HCT116 (cell line): ENCODE data around the gene MYO1E. TPM values are rescaled to one million over a fixed set of nuclear protein-coding genes. Genes with fewer than 3 reads are reported as not detected.

Experiments used
- ATAC-seq: fragments of 200-7000 bp; cut with Tn5 transposase; 2 replicates; pipeline ENCODE4 v1.9.1; 2020; ENCODE audit warnings: mild to moderate bottlenecking, moderate library complexity
- BruUV-seq: library from RNA; stranded (reverse); fragments of 400-500 nt; replicated peaks from 2 replicates; lab custom pipeline; 2021; lab: Mats Ljungman, UMichigan
- CTCF ChIA-PET: fragments of 300-600 bp; sonication (Branson Sonifier 250); formaldehyde crosslinking; loops from one replicate; lab custom pipeline; 2021; ENCODE audit warnings: antibody characterized with exemption; lab: Charles Lee
- POLR2A ChIA-PET: fragments of 300-600, 350-600 bp; sonication (Branson Sonifier 250); formaldehyde crosslinking; loops from one replicate; lab custom pipeline; 2021; ENCODE audit warnings: antibody characterized with exemption; lab: Charles Lee
- RAD21 ChIA-PET, 2 experiments: fragments of 300-600 bp; sonication (Branson Sonifier 250); formaldehyde crosslinking; loops; one replicate each; lab custom pipeline; 2023; ENCODE audit warnings: low total read pairs in 2 of 2; ENCODE audit not compliant: uncharacterized antibody in 2 of 2, unreplicated experiment in 2 of 2, low non-redundant PET in 1 of 2; lab: Charles Lee
- DNase-seq: peaks from one replicate; pipeline ENCODE4 v3.0.0-alpha.2; 2010; ENCODE audit warnings: low read depth, low spot score
- H2AFZ ChIP-seq: fragments of 200-600 bp; shearing (Covaris generic), sonication (generic); 2 replicates; pipeline ENCODE4 v1.6.1; 2017; ENCODE audit warnings: low read depth, mixed run types, mixed read lengths, antibody characterized with exemption, low read length; ENCODE audit not compliant: poor library complexity, severe bottlenecking
- H3K27ac ChIP-seq: 2 replicates; pipeline ENCODE4 v1.5.1; 2012; ENCODE audit warnings: low read depth, low read length
- H3K27me3 ChIP-seq: fragments of 200-600 bp; sonication (generic); 2 replicates; pipeline ENCODE4 v1.6.1; 2016; ENCODE audit warnings: mixed run types, low read length, mixed read lengths; ENCODE audit not compliant: insufficient read depth
- H3K36me3 ChIP-seq, 2 experiments: fragments of 200-500 bp in 1 of 2; fragments of 200-600 bp in 1 of 2; sonication (Bioruptor generic) in 1 of 2; sonication (generic) in 1 of 2; 2 replicates each; pipeline versions ENCODE4 v1.5.1 to v1.6.1; 2014 to 2016; ENCODE audit warnings: low read length in 2 of 2, inconsistent platforms in 1 of 2, mixed read lengths in 1 of 2, mixed run types in 1 of 2; ENCODE audit not compliant: insufficient read depth in 2 of 2, control insufficient read depth in 1 of 2
- H3K4me1 ChIP-seq, 2 experiments: fragments of 200-600 bp in 1 of 2; sonication (generic) in 1 of 2; 2 replicates each; pipeline versions ENCODE4 v1.5.1 to v1.6.1; 2012 to 2017; ENCODE audit warnings: low read length in 2 of 2, inconsistent platforms in 1 of 2, mild to moderate bottlenecking in 1 of 2, mixed read lengths in 1 of 2, mixed run types in 1 of 2, moderate library complexity in 1 of 2; ENCODE audit not compliant: insufficient read depth in 2 of 2, control insufficient read depth in 1 of 2
- H3K4me2 ChIP-seq: fragments of 200-600 bp; sonication (generic); 2 replicates; pipeline ENCODE4 v1.6.1; 2017; ENCODE audit warnings: mixed run types, low read length, mixed read lengths
- H3K4me3 ChIP-seq, 2 experiments: fragments of 200-600 bp in 1 of 2; sonication (generic) in 1 of 2; replicated peaks in 1 of 2; 2 replicates each; pipeline ENCODE4 v1.5.1; 2011 to 2016; ENCODE audit warnings: low read length in 2 of 2, control low read depth in 1 of 2, low read depth in 1 of 2, mild to moderate bottlenecking in 1 of 2, mixed read lengths in 1 of 2, mixed run types in 1 of 2
- H3K79me2 ChIP-seq: fragments of 200-600 bp; sonication (generic); 2 replicates; pipeline ENCODE4 v1.6.1; 2017; ENCODE audit warnings: mild to moderate bottlenecking, mixed run types, low read length, moderate library complexity, mixed read lengths; ENCODE audit not compliant: insufficient read depth
- H3K9ac ChIP-seq: fragments of 200-600 bp; sonication (generic); 2 replicates; pipeline ENCODE4 v1.6.1; 2016; ENCODE audit warnings: low read length, mixed read lengths
- H3K9me2 ChIP-seq: fragments of 200-600 bp; sonication (generic), shearing (Covaris generic); 2 replicates; pipeline ENCODE4 v1.6.1; 2017; ENCODE audit warnings: mixed run types, mild to moderate bottlenecking, moderate library complexity; ENCODE audit not compliant: insufficient read depth
- H3K9me3 ChIP-seq, 2 experiments: fragments of 200-500 bp in 1 of 2; fragments of 200-600 bp in 1 of 2; sonication (Bioruptor generic) in 1 of 2; sonication (generic) in 1 of 2; 2 replicates each; pipeline ENCODE4 v1.6.1; 2014 to 2017; ENCODE audit warnings: low read length in 2 of 2, mixed read lengths in 2 of 2, inconsistent platforms in 1 of 2, low read depth in 1 of 2, mild to moderate bottlenecking in 1 of 2, mixed run types in 1 of 2, moderate library complexity in 1 of 2; ENCODE audit not compliant: control insufficient read depth in 1 of 2, insufficient read depth in 1 of 2
- H4K20me1 ChIP-seq: fragments of 200-600 bp; sonication (generic), shearing (Covaris generic); 2 replicates; pipeline ENCODE4 v1.6.1; 2017; ENCODE audit warnings: mixed run types, mild to moderate bottlenecking, moderate library complexity; ENCODE audit not compliant: insufficient read depth
- CEBPB ChIP-seq: IDR thresholded peaks from 2 replicates; pipeline ENCODE4 v1.6.1; 2012; ENCODE audit warnings: low read depth
- EGR1 ChIP-seq: IDR thresholded peaks from 2 replicates; pipeline ENCODE4 v1.6.1; 2012; ENCODE audit warnings: low read depth
- RAD21 ChIP-seq: IDR thresholded peaks from 2 replicates; pipeline ENCODE4 v1.6.1; 2012; ENCODE audit warnings: low read depth, mild to moderate bottlenecking
- ZNF274 ChIP-seq: fragments of 200-500 bp; sonication (Bioruptor generic); IDR thresholded peaks from 2 replicates; pipeline ENCODE4 v1.6.1; 2014; ENCODE audit warnings: mild to moderate bottlenecking, low read depth, low read length, inconsistent platforms
- intact Hi-C: fragments of 100-400 bp; cut with micrococcal nuclease; formaldehyde crosslinking; loops from 2 replicates; pipeline ENCODE4 v1.10.0; 2022
- total RNA-seq: library from RNA; stranded (reverse); gene quantifications from one replicate; pipeline ENCODE4 v1.2.1, GENCODE V29; 2021; ENCODE audit not compliant: unreplicated experiment
- TF ChIP-seq, protein P1 (sequence below), 3 experiments: fragments of 200-600 bp in 1 of 3; sonication (generic) in 1 of 3; IDR thresholded peaks in 2 of 3; conservative IDR thresholded peaks in 1 of 3; 2 replicates each; pipeline ENCODE4 v1.5.1; 2012 to 2017; ENCODE audit warnings: low read depth in 2 of 3, low read length in 2 of 3, antibody characterized with exemption in 1 of 3, borderline replicate concordance in 1 of 3, control low read depth in 1 of 3, mild to moderate bottlenecking in 1 of 3, mixed read lengths in 1 of 3, mixed run types in 1 of 3, moderate library complexity in 1 of 3; ENCODE audit not compliant: insufficient read depth in 1 of 3
- TF ChIP-seq, protein P2 (sequence below): IDR thresholded peaks from 2 replicates; pipeline ENCODE4 v1.6.1; 2012

Gene MYO1E
- total RNA-seq, 1 experiment from 2014 or later = 182 TPM

DNA sequence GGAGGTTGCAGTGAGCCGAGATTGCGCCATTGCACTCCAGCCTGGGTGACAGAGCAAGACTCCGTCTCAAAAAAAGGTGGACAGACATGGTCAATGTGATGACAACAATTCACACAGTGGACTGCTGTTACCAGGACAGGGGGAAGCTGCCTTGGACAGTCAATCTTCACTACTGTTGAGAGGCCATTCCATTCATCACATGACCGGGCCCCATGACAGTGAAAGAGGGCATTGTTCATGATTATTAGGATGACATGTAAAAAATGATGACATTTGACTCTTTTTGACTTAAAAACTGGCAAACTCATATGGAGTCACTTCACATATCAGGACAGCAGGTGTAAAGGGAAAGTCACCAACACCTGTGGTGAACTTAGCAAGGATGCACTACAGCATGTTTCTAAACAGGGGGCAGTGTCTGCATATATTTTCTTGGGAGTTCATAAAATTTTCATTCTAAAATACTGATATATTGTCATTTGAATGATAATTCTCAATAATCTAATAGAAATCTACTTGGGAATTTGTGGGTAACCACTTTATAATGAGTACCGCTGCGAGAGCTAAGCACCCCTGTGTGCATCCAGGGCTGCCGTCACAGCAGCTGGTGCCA is 200.3 kb downstream of the MYO1E start:
- H3K27me3 ChIP-seq = no peaks in the 10 kb centered on the region
- ChIA-PET CTCF (interaction anchor here (1.0 kb wide), 1 partner anchor 356 kb away, joined by 3 read pairs; no protein-coding TSS in a partner anchor), POLR2A (no interaction called here), RAD21 (no interaction called here)
- H3K4me1 ChIP-seq = peaks cover 19 to 37% of the 10 kb centered on the region in 2 experiments
- intact Hi-C loops = loop anchor here (10.0 kb wide), 1 partner anchor 202 kb away; the partner anchor contains the start of gene MYO1E
- no peak overlapping the region for H3K27ac ChIP-seq
- no peak for ATAC-seq
- H3K4me2 ChIP-seq = no peak overlapping the region
- H3K4me3 ChIP-seq = no peak overlapping the region
- H3K79me2 ChIP-seq = no peaks in the 10 kb centered on the region
- DNase-seq = no peak
- no peaks in the 10 kb centered on the region for H3K9me3 ChIP-seq
- no peaks in the 10 kb centered on the region for H4K20me1 ChIP-seq
- H2AFZ ChIP-seq = no peak overlapping the region
- no peaks in the 10 kb centered on the region for H3K9me2 ChIP-seq
- peaks cover 11 to 18% of the 10 kb centered on the region in 2 experiments; a peak in 2 of 4 replicates for H3K36me3 ChIP-seq
- no peak overlapping the region for H3K9ac ChIP-seq
- no TSS peak for BruUV-seq
- TF ChIP-seq EGR1 (no peak), CEBPB (no peak), RAD21 (0 out of 2 replicates have a peak, but pooled peaks have one; percentile 24), ZNF274 (no peak)
- TF ChIP-seq, protein P1, sequence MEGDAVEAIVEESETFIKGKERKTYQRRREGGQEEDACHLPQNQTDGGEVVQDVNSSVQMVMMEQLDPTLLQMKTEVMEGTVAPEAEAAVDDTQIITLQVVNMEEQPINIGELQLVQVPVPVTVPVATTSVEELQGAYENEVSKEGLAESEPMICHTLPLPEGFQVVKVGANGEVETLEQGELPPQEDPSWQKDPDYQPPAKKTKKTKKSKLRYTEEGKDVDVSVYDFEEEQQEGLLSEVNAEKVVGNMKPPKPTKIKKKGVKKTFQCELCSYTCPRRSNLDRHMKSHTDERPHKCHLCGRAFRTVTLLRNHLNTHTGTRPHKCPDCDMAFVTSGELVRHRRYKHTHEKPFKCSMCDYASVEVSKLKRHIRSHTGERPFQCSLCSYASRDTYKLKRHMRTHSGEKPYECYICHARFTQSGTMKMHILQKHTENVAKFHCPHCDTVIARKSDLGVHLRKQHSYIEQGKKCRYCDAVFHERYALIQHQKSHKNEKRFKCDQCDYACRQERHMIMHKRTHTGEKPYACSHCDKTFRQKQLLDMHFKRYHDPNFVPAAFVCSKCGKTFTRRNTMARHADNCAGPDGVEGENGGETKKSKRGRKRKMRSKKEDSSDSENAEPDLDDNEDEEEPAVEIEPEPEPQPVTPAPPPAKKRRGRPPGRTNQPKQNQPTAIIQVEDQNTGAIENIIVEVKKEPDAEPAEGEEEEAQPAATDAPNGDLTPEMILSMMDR (IDR thresholded peaks at IDR 0.05 in 2 of 3, conservative IDR thresholded peaks at IDR 0.05 in 1 of 3; ENCODE audit: borderline replicate concordance in 1 of 3, insufficient read depth in 1 of 3, low read depth in 2 of 3, low read length in 2 of 3) = peak in 2 of 3 experiments; percentile 31 to 42; a peak in 4 of 6 replicates
- TF ChIP-seq, protein P2, sequence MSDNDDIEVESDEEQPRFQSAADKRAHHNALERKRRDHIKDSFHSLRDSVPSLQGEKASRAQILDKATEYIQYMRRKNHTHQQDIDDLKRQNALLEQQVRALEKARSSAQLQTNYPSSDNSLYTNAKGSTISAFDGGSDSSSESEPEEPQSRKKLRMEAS = no peak
